Fibroblast of gingiva (primary cell): Measurements from ENCODE around the gene CENPW.

Source experiments
- DNase-seq: peaks from one replicate; pipeline ENCODE4 v3.0.0-alpha.2; 2011; ENCODE audit warnings: low read depth

The CENPW gene

GRCh38 chr6:126373344-126373743 lies 33.4 kb downstream of the CENPW start:
- no peak for DNase-seq

DNA sequence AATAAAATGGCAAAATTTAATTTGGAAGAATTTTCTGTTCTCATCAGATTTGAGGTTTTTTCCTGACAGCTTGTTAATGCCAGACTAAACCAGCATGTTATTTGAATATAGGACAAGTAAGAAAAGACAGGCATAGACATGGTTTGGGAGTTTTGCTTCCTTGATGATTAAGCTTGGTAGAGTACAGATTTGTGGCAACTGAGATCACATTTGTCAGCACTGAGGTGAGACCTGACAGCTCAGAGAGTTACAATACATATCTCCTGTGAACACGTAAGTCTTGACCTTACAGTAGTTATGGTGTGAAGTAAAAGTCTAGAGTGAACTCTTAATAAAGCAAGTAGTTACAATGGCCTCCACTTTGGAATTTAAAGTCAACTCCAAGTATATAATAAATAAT lies 34.5 kb downstream of the CENPW start:
- no peak for DNase-seq

DNA sequence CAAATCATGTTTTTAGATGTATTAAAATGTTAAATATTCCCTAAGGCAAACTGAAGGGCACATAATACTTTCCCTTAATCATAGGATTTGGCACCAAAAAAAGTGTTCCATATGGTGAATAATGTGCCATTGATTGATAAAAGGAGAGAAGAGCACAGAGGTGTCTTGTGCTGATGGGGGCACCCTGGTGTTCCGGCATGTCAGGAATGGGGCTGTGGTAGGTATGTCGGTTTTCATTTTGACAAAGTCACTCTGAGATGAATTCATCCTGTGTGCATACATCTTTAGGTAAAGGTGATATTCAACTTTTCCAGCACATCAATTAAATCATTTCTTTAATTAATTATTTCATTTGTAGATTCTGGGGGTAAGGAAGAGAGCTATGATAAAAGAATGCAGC lies 36.8 kb downstream of the CENPW start:
- DNase-seq: no peak

DNA sequence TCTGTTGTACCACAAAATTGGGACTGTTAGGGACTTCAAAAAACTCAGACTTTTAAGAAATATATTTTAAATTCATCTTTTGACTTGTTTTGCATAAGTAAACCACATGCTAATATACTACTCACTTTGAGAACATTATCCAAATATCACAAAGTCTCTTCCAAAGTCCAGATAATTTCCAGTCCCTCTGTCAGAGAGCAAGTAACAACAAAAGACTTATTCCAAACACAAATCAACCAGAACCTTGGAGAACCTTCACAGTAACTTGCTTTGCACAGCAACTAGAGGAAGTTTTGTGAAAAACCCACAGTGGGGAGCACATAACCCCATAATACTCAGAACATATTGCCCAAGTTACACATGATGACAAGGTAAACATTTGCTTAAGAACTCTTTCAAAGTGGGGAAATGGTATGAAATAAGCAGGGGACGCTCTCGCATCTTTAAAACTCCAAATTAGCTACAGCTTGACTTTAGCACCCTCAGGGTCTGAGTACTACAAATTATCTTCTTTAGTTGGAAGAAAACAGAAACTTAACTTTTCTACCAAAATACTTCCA lies 37.8 kb downstream of the CENPW start:
- DNase-seq: no peak

DNA sequence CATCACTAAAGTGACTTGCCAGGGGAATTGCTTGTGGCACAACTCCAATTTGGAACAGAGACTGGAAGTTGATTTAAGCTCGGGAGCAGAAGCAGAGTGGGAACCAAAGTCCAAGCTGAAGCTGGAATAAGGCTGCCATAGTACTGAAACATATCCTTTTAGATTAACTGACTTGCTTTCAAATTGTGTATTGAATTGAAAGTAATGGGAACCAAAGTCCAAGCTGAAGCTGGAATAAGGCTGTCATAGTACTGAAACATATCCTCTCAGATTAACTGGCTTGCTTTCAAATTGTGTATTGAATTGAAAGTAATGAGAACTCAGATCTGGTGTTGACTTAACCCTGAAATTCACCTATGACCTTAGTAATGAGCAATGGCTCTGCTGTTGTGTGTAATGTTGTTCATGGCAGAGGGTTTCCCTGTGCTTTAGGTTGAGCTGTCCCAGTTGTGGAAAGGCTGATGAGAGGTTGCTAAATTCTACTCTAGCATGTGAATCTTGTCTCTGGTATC lies 40.2 kb downstream of the CENPW start:
- no peak for DNase-seq

DNA sequence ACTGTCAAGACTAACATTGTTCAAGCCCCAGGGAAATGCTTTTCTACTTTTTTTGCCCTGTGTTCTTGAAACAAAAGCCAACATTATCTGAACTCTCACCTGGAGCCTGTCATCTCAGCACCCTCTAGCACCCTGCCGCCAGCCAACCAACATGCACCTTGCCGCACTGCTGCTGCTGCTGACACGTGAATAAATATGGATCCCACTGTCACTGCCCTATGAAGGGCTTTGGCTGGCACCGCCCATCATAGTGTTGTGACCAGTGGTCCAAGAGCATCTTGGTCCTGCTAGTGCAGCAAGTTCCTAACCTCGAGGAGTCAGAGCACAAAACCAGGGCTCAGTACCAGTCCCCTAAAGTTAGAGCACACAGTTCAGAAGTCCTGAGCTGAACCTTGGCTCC lies 41.6 kb downstream of the CENPW start:
- no peak for DNase-seq

DNA sequence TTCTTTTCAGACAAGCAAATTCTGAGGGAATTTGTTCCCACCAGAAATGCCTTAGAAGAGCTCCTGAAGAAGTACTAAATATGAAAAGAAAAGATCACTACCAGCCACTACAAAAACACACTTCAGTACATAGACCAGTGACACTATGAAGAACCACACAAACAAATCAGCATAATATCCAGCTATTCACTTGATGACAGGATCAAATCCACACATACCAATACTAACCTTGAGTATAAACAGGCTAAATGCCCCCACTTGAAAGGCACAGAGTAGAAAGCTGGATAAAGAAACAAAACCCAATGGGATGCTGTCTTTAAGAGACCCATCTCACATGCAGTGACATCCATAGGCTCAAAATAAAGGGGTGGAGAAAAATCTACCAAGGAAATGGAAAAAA lies 43.3 kb downstream of the CENPW start:
- DNase-seq: no peak

DNA sequence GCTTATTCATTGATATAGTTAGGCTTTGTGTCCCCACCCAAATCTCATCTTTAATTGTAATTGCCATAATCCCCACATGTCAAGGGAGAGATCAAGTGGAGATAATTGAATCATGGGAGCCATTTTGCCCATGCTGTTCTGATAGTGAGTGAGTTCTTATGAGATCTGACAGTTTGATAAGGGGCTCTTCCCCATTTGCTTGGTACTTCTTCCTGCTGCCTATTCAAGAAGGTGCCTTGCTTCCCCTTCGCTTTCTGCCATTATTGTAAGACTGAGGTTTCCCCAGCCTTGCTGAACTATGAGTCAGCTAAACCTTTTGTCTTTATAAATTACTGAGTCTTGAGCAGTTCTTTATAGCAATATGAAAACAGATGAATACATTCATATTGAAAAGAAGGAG lies 45.6 kb downstream of the CENPW start:
- no peak for DNase-seq

DNA sequence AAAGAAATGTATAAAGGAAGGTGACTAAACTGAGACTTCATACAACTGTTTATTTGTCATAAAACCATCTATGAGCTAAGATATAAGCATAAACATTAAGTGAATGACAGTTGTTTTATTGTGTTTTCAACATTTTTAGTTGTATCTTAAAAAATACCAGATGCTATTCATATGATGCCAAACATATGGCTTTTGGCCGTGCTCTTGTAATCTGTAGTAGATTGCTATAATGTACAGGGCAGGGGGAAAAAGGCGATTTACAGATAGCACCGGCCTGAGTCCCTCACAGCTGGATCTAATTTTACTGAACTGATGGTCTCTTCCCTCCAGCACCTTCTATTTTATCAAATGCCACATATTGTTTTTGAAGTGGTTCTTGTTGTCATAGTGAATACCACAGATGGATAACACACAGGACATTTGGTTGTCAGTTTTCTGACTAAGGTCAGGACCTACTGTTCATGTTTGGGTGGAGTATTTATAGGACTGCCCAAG lies 48.2 kb downstream of the CENPW start:
- DNase-seq: peak; percentile 32

DNA sequence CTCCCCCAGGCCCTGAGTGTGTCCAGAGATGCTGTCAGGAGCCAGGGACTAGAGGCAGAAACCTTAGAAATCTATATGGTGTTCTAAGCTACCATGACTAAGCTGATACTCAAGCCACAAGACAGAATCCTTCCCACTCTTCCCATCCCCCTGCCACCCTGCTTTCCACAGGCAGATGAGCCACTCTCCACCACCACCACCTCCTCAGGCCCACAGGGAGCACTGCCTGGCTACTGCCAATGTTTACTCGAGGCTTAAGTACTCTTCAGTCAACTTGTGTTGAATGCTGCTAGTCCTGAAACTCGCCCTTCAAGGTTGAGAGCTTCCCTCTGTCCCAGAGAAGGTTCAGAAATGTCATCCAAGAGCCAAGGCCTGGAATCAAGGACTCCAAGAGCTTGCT lies 56.2 kb downstream of the CENPW start:
- DNase-seq: no peak
